ELF-1 (cell line): ENCODE measurements around the gene PLEKHF1.
A peak's percentile ranks its signal among the peaks of the same experiment; 100 is the strongest.
"Not testable (repeated sequence)": the region's sequence is repeated elsewhere in the genome, so short reads cannot be mapped to it uniquely, and the experiment has no call there.

Experiments used
- DNase-seq: peaks from one replicate; pipeline ENCODE4 v3.0.0-alpha.2; 2016; ENCODE audit warnings: low read depth, low spot score

PLEKHF1 gene

GRCh38 chr19:29663861-29664752, 1.2 kb upstream of the PLEKHF1 start:
- DNase-seq: peak; percentile 77

GRCh38 chr19:29664753-29665214, 477 bp upstream of the PLEKHF1 start:
- no peak for DNase-seq

GRCh38 chr19:29665826-29666577, 741 bp downstream of the PLEKHF1 start:
- DNase-seq: peak; percentile 80

- DNase-seq: peak; percentile 81
Measured at GRCh38 chr19:29666578-29667386, 1.5 kb downstream of the PLEKHF1 start.

- DNase-seq: no peak
Measured at GRCh38 chr19:29667387-29667783, 2.1 kb downstream of the PLEKHF1 start.

- DNase-seq: no peak
Measured at GRCh38 chr19:29667901-29668341, 2.7 kb downstream of the PLEKHF1 start.

GRCh38 chr19:29668746-29669609, 3.7 kb downstream of the PLEKHF1 start:
- DNase-seq: no peak

- DNase-seq: no peak
Measured at GRCh38 chr19:29670255-29670654, 5.0 kb downstream of the PLEKHF1 start.

GRCh38 chr19:29671026-29671392, 5.7 kb downstream of the PLEKHF1 start:
- DNase-seq: not testable (repeated sequence)

- DNase-seq: peak; percentile 24
Measured at GRCh38 chr19:29671393-29672160, 6.3 kb downstream of the PLEKHF1 start.

GRCh38 chr19:29672319-29672932, 7.2 kb downstream of the PLEKHF1 start:
- no peak for DNase-seq

GRCh38 chr19:29672933-29673336, 7.7 kb downstream of the PLEKHF1 start:
- no peak for DNase-seq

GRCh38 chr19:29673451-29674371, 8.4 kb downstream of the PLEKHF1 start:
- no peak for DNase-seq

- DNase-seq: no peak
Measured at GRCh38 chr19:29674374-29675119, 9.3 kb downstream of the PLEKHF1 start.

GRCh38 chr19:29675120-29675649, 9.9 kb downstream of the PLEKHF1 start:
- no peak for DNase-seq

GRCh38 chr19:29675650-29676186, 10.5 kb downstream of the PLEKHF1 start:
- DNase-seq: no peak

GRCh38 chr19:29676586-29676985, 11.3 kb downstream of the PLEKHF1 start:
- no peak for DNase-seq
